PFSK-1 (cell line): ENCODE measurements around the gene SPATA1.

Experiments
- FOXP2 ChIP-seq: optimal IDR thresholded peaks from 2 replicates; pipeline ENCODE3; 2011; ENCODE audit warnings: borderline replicate concordance, control low read depth, inconsistent platforms; ENCODE audit not compliant: insufficient read depth; ENCODE audit errors: extremely low read length, extremely low read depth
- POLR2AphosphoS5 ChIP-seq: IDR thresholded peaks from 2 replicates; pipeline ENCODE4 v1.6.1; 2012; ENCODE audit warnings: low read depth, mild to moderate bottlenecking, control low read depth, low read length, moderate library complexity
- REST ChIP-seq, 2 experiments: IDR thresholded peaks; 2 replicates each; pipeline versions ENCODE4 v1.6.1 to v1.8.0; 2011 to 2012; ENCODE audit warnings: low read depth in 2 of 2, low read length in 2 of 2, control low read depth in 1 of 2, inconsistent platforms in 1 of 2, mild to moderate bottlenecking in 1 of 2, moderate library complexity in 1 of 2; ENCODE audit not compliant: insufficient read depth in 1 of 2
- SIN3A ChIP-seq: IDR thresholded peaks from 2 replicates; pipeline ENCODE4 v1.6.1; 2012; ENCODE audit warnings: mild to moderate bottlenecking, low read length, moderate library complexity, borderline replicate concordance; ENCODE audit not compliant: insufficient read depth
- TAF1 ChIP-seq: IDR thresholded peaks from 2 replicates; pipeline ENCODE4 v1.6.1; 2012; ENCODE audit warnings: low read length, control low read depth, borderline replicate concordance; ENCODE audit not compliant: insufficient read depth

- no peak for TF ChIP-seq POLR2AphosphoS5
- TF ChIP-seq REST (IDR thresholded peaks at IDR 0.05; ENCODE audit: insufficient read depth in 1 of 2, low read depth in 2 of 2, low read length in 2 of 2), result no peak
- no peak for TF ChIP-seq TAF1
- no peak for TF ChIP-seq SIN3A
- TF ChIP-seq FOXP2, result no peak
These were observed 99.0 kb downstream of the SPATA1 start for GRCh38 chr1:84605157-84605556.
